C4-2B (cell line): ENCODE results near the gene MYOCD.

Experiments
- CTCF ChIP-seq: fragments of 450-650 bp; conservative IDR thresholded peaks from 2 replicates; pipeline ENCODE4 v1.5.1; 2017; ENCODE audit warnings: mild to moderate bottlenecking
- ZFX ChIP-seq: fragments of 450-650 bp; IDR thresholded peaks from 2 replicates; pipeline ENCODE4 v1.6.1; 2017

GRCh38 chr17:12627781-12628451, 37.8 kb upstream of the MYOCD start:
- TF ChIP-seq CTCF (no peak), ZFX (no peak)
